Nephron progenitor cell (in vitro differentiated cells): ENCODE results near the gene KIF6.

ENCODE experiments used
- DNase-seq: peaks from one replicate; pipeline ENCODE4 v3.0.0; 2021
- H3K27ac Mint-ChIP-seq: 2 replicates; pipeline ENCODE4 v1.8.0; 2021; ENCODE audit warnings: mild to moderate bottlenecking, moderate library complexity, mixed read lengths
- H3K27me3 Mint-ChIP-seq: 2 replicates; pipeline ENCODE4 v1.8.0; 2021; ENCODE audit warnings: mild to moderate bottlenecking, low read depth, mixed read lengths; ENCODE audit not compliant: poor library complexity
- H3K36me3 Mint-ChIP-seq: 2 replicates; pipeline ENCODE4 v1.8.0; 2021; ENCODE audit warnings: low read depth, mixed read lengths
- H3K4me1 Mint-ChIP-seq: 2 replicates; pipeline ENCODE4 v1.8.0; 2021; ENCODE audit warnings: mixed read lengths
- H3K4me3 Mint-ChIP-seq: 2 replicates; pipeline ENCODE4 v1.8.0; 2021; ENCODE audit warnings: mild to moderate bottlenecking, moderate library complexity, mixed read lengths
- H3K9me3 Mint-ChIP-seq: 2 replicates; pipeline ENCODE4 v1.8.0; 2021; ENCODE audit warnings: mild to moderate bottlenecking, moderate library complexity, mixed read lengths
- TF ChIP-seq, protein P1 (sequence below): fragments of 200-600 bp; sonication (generic); IDR thresholded peaks from 2 replicates; pipeline ENCODE4 v1.5.0; 2021; ENCODE audit warnings: antibody characterized with exemption

KIF6 gene

DNA sequence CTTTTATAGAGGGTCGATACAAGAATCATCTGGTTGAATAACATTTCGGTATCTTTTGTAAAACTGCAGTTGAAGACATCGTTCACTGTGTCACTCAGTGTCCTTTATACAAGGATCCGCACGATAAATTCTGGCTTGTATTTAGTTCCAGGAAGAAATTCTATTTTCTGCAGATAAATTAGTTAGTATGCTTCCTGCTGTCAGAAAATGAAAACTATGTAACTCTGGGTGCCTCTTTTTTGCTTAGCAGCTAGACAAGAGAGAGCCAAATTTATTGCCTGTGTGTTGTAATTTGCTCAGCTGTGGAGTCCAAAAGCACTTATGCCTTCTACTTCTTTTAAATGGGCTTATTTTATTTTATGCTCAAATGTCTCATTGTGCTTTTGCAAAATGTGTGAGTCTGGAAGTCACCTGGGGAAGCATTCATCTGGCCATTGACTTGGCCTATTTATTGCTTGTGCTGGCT is 346.2 kb downstream of the KIF6 start:
- no peak overlapping the region for H3K27ac Mint-ChIP-seq
- peaks cover 11% of the 10 kb centered on the region for H3K9me3 Mint-ChIP-seq
- no peak overlapping the region for H3K4me3 Mint-ChIP-seq
- peaks cover 10% of the 10 kb centered on the region for H3K4me1 Mint-ChIP-seq
- DNase-seq: no peak
- TF ChIP-seq, protein P1, sequence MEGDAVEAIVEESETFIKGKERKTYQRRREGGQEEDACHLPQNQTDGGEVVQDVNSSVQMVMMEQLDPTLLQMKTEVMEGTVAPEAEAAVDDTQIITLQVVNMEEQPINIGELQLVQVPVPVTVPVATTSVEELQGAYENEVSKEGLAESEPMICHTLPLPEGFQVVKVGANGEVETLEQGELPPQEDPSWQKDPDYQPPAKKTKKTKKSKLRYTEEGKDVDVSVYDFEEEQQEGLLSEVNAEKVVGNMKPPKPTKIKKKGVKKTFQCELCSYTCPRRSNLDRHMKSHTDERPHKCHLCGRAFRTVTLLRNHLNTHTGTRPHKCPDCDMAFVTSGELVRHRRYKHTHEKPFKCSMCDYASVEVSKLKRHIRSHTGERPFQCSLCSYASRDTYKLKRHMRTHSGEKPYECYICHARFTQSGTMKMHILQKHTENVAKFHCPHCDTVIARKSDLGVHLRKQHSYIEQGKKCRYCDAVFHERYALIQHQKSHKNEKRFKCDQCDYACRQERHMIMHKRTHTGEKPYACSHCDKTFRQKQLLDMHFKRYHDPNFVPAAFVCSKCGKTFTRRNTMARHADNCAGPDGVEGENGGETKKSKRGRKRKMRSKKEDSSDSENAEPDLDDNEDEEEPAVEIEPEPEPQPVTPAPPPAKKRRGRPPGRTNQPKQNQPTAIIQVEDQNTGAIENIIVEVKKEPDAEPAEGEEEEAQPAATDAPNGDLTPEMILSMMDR: no peak
- peaks cover 5% of the 10 kb centered on the region for H3K36me3 Mint-ChIP-seq
- H3K27me3 Mint-ChIP-seq: peaks cover under 1% of the 10 kb centered on the region

- H3K27ac Mint-ChIP-seq: no peak overlapping the region
- no peak overlapping the region for H3K4me3 Mint-ChIP-seq
- no peaks in the 10 kb centered on the region for H3K27me3 Mint-ChIP-seq
- peaks cover 5% of the 10 kb centered on the region for H3K9me3 Mint-ChIP-seq
- no peak for DNase-seq
- peaks cover 5% of the 10 kb centered on the region for H3K36me3 Mint-ChIP-seq
- TF ChIP-seq, protein P1: no peak
- peaks cover 10% of the 10 kb centered on the region for H3K4me1 Mint-ChIP-seq
These were observed 346.8 kb downstream of the KIF6 start for GRCh38 chr6:39378175-39378959.

- H3K9me3 Mint-ChIP-seq: no peaks in the 10 kb centered on the region
- no peaks in the 10 kb centered on the region for H3K27me3 Mint-ChIP-seq
- peaks cover 10% of the 10 kb centered on the region for H3K4me1 Mint-ChIP-seq
- TF ChIP-seq, protein P1: peak; percentile 67
- no peak overlapping the region for H3K27ac Mint-ChIP-seq
- no peaks in the 10 kb centered on the region for H3K36me3 Mint-ChIP-seq
- DNase-seq: peak; percentile 67
- no peak overlapping the region for H3K4me3 Mint-ChIP-seq
These were observed 347.7 kb downstream of the KIF6 start for GRCh38 chr6:39377539-39377950.

DNA sequence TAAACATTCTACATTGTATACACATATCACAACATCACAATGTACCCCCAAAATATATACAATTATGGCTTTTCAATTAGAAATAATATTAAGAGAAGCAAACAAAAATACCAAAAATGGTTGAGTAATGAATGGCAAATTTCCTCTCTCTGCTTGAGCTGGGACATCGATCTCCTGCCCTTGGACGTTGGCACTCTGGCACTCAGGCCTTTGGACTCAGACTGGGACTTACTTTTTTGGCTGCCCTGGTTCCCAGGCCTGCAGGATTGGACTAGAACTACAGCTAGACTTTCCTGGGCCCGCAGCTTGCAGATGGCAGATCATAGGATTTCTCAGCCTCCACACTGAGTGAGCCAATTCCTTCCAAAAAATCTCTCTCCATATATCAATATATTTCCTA is 349.8 kb downstream of the KIF6 start:
- H3K4me3 Mint-ChIP-seq: no peak overlapping the region
- H3K27ac Mint-ChIP-seq: no peak overlapping the region
- H3K36me3 Mint-ChIP-seq: no peaks in the 10 kb centered on the region
- TF ChIP-seq, protein P1: no peak
- peaks cover 11% of the 10 kb centered on the region for H3K9me3 Mint-ChIP-seq
- H3K27me3 Mint-ChIP-seq: peaks cover 3% of the 10 kb centered on the region
- H3K4me1 Mint-ChIP-seq: peaks cover 10% of the 10 kb centered on the region
- no peak for DNase-seq

- DNase-seq: no peak
- Mint-ChIP-seq H3K4me1 (peaks cover 37% of the 10 kb centered on the region), H3K27me3 (peaks cover 3% of the 10 kb centered on the region), H3K4me3 (no peak overlapping the region), H3K36me3 (no peaks in the 10 kb centered on the region), H3K9me3 (peaks cover 11% of the 10 kb centered on the region), H3K27ac (no peak overlapping the region)
- TF ChIP-seq, protein P1: no peak
These were observed 354.8 kb downstream of the KIF6 start for GRCh38 chr6:39370390-39370789.

DNA sequence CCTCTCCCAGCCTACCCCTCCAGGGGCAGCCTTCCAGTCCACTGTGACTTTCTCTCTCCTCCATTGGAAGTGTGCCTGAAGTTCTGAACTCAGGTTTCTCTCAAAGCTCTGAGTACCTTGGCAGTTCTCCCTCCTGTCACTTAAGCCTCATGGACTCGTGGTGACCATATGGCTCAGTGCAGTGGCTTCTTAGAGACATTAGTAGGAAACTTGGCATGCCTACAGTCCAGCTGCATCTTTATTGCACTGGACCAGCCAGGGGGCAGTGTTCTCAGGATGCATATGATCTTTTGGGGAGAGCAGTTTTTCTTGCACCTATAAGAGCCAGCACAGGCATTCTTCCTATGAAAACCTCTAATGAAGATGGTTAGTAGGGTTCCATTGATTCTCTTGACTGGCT is 355.2 kb downstream of the KIF6 start:
- DNase-seq: no peak
- peaks cover 3% of the 10 kb centered on the region for H3K27me3 Mint-ChIP-seq
- TF ChIP-seq, protein P1: no peak
- H3K4me1 Mint-ChIP-seq: peaks cover 37% of the 10 kb centered on the region
- no peak overlapping the region for H3K4me3 Mint-ChIP-seq
- peaks cover 11% of the 10 kb centered on the region for H3K9me3 Mint-ChIP-seq
- no peak overlapping the region for H3K27ac Mint-ChIP-seq
- H3K36me3 Mint-ChIP-seq: no peaks in the 10 kb centered on the region
